Measurements from ENCODE around the gene WIPF3.
"Not testable (repeated sequence)": the region's sequence is repeated elsewhere in the genome, so short reads cannot be mapped to it uniquely, and the experiment has no call there.

The WIPF3 gene

DNA sequence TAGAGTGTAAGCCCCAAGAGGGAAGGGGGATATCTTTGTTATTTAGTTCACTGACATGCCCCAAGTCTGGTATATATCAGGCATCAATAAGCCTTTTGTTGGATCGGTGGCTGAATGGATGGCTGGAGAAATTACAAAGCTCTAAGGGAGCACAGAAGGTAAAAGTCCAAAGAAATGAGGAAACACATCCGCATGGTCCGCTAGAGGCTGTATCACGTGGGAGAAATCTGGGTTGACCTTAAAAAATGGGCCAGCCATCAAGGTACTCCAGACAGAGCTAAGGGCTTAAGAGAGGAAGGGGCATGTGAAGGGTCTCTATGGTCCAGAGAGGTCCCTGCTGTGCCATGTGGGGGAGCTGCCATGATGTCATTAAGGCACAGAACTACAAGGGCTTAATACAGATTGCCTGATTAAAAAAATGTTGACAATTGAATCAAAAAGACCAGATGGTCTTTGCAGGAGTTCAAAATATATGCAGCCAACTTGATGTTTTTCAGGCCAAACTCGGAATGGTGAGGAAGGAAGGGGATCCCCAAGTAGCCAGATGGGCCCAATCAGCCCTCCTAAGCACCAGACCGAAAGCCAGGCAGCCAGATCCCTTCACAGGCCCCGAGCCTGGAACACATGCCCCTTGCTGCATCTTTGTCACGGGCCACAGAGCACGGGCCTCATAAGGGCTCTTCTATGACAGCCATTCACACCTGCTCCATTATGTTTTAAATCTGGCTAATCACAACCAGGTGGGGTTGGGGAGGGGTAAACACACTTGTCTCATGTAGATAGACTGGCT is 151.4 kb downstream of the WIPF3 start:
- peak; percentile 72 for DNase-seq

DNA sequence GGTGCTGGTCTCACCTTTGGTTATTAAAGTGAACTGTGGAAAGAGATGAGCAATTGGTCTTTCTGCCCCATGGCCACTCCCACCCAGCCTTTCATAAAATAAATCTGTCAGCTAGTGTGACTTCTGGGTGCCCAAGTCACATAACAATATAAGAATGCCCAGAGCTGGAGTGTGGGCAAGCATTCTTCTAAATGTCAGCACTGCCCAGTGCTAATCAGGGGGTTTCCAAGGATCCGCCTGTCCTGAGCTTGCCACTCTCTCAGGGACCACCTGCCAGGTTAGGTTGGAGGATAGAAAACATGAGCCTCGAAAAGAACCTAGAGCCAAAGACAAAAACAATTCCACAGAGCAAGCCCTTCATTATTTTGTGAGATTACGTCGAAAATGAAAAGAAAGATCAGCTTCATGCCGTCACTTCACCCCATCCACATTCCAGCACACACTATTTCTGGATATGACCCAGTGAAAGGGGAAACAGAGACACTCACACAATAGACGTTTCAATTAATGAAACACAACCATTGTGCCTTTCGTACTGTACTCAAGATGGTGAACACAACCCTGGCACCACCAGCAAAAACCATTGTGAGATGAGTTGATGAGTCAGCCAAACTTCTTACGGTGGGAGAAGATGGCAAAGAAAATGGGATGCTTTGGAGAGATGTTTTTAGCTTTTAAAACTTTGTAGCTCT is 152.5 kb downstream of the WIPF3 start:
- no peak for DNase-seq

DNA sequence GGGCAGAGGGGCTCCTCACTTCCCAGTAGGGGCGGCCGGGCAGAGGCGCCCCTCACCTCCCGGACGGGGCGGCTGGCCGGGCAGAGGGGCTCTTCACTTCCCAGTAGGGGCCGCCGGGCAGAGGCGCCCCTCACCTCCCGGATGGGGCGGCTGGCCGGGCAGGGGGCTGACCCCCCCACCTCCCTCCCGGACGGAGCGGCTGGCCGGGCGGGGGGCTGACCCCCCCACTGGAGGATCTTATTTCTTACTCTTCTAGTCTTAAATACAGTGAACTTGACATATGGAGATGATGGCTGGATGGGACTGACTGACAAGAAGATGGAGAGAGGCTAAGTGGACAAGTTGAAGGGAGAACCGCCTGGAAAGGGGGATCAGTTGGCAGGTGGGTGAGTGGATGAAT is 155.3 kb downstream of the WIPF3 start:
- DNase-seq: not testable (repeated sequence)

DNA sequence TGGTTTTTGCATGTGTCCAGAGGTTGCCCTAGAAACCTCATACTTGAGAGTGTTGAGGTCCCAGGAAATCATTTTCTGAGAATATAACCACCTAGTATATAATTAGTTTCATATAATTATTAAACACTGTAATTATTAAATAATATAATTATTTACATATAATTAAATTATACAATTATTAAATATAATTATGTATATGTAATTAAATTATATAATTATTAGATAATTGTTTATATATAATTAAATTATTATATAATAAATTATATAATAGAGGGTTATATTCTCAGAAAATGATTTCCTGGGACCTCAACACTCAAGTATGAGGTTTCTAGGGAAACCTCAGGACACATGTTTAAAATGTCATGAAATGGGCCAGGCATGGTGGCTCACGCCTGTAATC is 155.7 kb downstream of the WIPF3 start:
- DNase-seq: no peak

- DNase-seq: no peak
Measured at GRCh38 chr7:29965030-29965429, 158.7 kb downstream of the WIPF3 start.

All from NCI-H2171 (cell line).